HepG2 (cell line): ENCODE measurements around the gene EIF4G2. TPM values are rescaled to one million over a fixed set of nuclear protein-coding genes. Genes with fewer than 3 reads are reported as not detected.

Source experiments
- ARID4A ChIP-seq: sonication (generic); formaldehyde crosslinking; IDR thresholded peaks from 2 replicates; pipeline ENCODE4 v1.5.0; 2020; ENCODE audit warnings: mild to moderate bottlenecking, missing genetic modification reagents, borderline replicate concordance
- BHLHE40 ChIP-seq: IDR thresholded peaks from 2 replicates; pipeline ENCODE4 v1.6.1; 2011; ENCODE audit warnings: low read length, improper control_type of control experiment
- CC2D1A ChIP-seq: sonication (generic); formaldehyde crosslinking; IDR thresholded peaks from 2 replicates; pipeline ENCODE4 v1.8.1; 2023; ENCODE audit warnings: mild to moderate bottlenecking, missing genetic modification reagents
- CENPX ChIP-seq: sonication (generic); formaldehyde crosslinking; IDR thresholded peaks from 2 replicates; pipeline ENCODE4 v1.9.0; 2021; ENCODE audit warnings: mild to moderate bottlenecking, missing genetic modification reagents, moderate library complexity
- GATA4 ChIP-seq: sonication (generic); IDR thresholded peaks from 2 replicates; pipeline ENCODE4 v1.6.1; 2016; ENCODE audit warnings: antibody characterized with exemption, low read depth, borderline replicate concordance
- HDAC1 ChIP-seq: sonication (generic); formaldehyde crosslinking; IDR thresholded peaks from 2 replicates; pipeline ENCODE4 v1.5.1; 2020; ENCODE audit warnings: mild to moderate bottlenecking, missing genetic modification reagents
- IRF9 ChIP-seq: sonication (generic); formaldehyde crosslinking; IDR thresholded peaks from 2 replicates; pipeline ENCODE4 v1.8.0; 2022; ENCODE audit warnings: missing genetic modification reagents, mild to moderate bottlenecking, borderline replicate concordance
- KLF6 ChIP-seq: IDR thresholded peaks from 2 replicates; pipeline ENCODE4 v1.8.0; 2016; ENCODE audit warnings: missing biosample characterization, missing genetic modification reagents
- NR1H2 ChIP-seq: sonication (generic); formaldehyde crosslinking; IDR thresholded peaks from 2 replicates; pipeline ENCODE4 v1.8.1; 2022; ENCODE audit warnings: low read depth, missing genetic modification reagents, borderline replicate concordance
- RAD51 ChIP-seq: fragments of 450-650 bp; IDR thresholded peaks from 2 replicates; pipeline ENCODE4 v1.6.1; 2016; ENCODE audit warnings: borderline replicate concordance
- RFX1 ChIP-seq: fragments of 450-650 bp; IDR thresholded peaks from 2 replicates; pipeline ENCODE4 v1.6.1; 2017
- SIX4 ChIP-seq: sonication (generic); formaldehyde crosslinking; IDR thresholded peaks from 2 replicates; pipeline ENCODE4 v1.4.0; 2020; ENCODE audit warnings: missing genetic modification reagents
- SP5 ChIP-seq: IDR thresholded peaks from 2 replicates; pipeline ENCODE4 v1.6.1; 2016; ENCODE audit warnings: low read depth, borderline replicate concordance
- YEATS2 ChIP-seq: sonication (generic); formaldehyde crosslinking; IDR thresholded peaks from 2 replicates; pipeline ENCODE4 v1.4.0; 2020; ENCODE audit warnings: missing genetic modification reagents, borderline replicate concordance
- ZKSCAN8 ChIP-seq: IDR thresholded peaks from 2 replicates; pipeline ENCODE4 v1.6.1; 2016; ENCODE audit warnings: borderline replicate concordance, missing genetic modification reagents, missing compliant biosample characterization
- ZNF264 ChIP-seq: sonication (generic); formaldehyde crosslinking; IDR thresholded peaks from 2 replicates; pipeline ENCODE4 v1.4.0; 2020; ENCODE audit warnings: missing genetic modification reagents
- ZNF34 ChIP-seq: sonication (generic); formaldehyde crosslinking; IDR thresholded peaks from 2 replicates; pipeline ENCODE4 v1.4.0; 2020; ENCODE audit warnings: mild to moderate bottlenecking, missing genetic modification reagents, borderline replicate concordance
- ZNF687 ChIP-seq: sonication (generic); formaldehyde crosslinking; IDR thresholded peaks from 2 replicates; pipeline ENCODE4 v1.5.1; 2020; ENCODE audit warnings: mild to moderate bottlenecking, missing genetic modification reagents, moderate library complexity
- ZNF713 ChIP-seq: sonication (generic); formaldehyde crosslinking; IDR thresholded peaks from 2 replicates; pipeline ENCODE4 v1.4.0; 2020; ENCODE audit warnings: mild to moderate bottlenecking, missing genetic modification reagents
- polyA plus RNA-seq, 8 experiments: library from polyadenylated mRNA; depleted of rRNA in 3 of 8; stranded (reverse) in 7 of 8; unstranded in 1 of 8; fragments of >200 nt; fragmentation: Illumina TruSeq in 4 of 8; extraction: Trizol in 4 of 8; gene quantifications; 2 replicates each; pipeline versions ENCODE4 v1.2.1 to v1.2.3, GENCODE V29; 2011 to 2016; ENCODE audit warnings: low read depth in 4 of 8, missing spikeins in 1 of 8, mixed read lengths in 1 of 8; ENCODE audit not compliant: insufficient read depth in 1 of 8
- total RNA-seq, 5 experiments: library from RNA; depleted of rRNA; stranded (reverse); fragments of >200 nt; fragmentation: Illumina TruSeq; extraction: Trizol; gene quantifications; 2 replicates each; pipeline ENCODE4 v1.2.3, GENCODE V29; 2016; ENCODE audit warnings: low read depth in 1 of 5

The EIF4G2 gene
- total and polyA plus RNA-seq, 2 of the 13 experiments (the other 11 are each of a cell fraction or from before 2014, with no cell fraction given): 362 to 546 TPM

- TF ChIP-seq ZNF687 (no peak; the same call in none of the 2 replicates), ZKSCAN8 (CRISPR knock-in tag) (no peak), RAD51 (no peak), SIX4 (0 out of 2 replicates have a peak, but pooled peaks have one; percentile 5), SP5 (CRISPR knock-in tag) (no peak), ZNF713 (CRISPR knock-in tag) (no peak), CC2D1A (CRISPR knock-in tag) (no peak), ZNF264 (CRISPR knock-in tag) (no peak), NR1H2 (CRISPR knock-in tag) (no peak), BHLHE40 (0 out of 2 replicates have a peak, but pooled peaks have one; percentile 20), HDAC1 (CRISPR knock-in tag) (peak; percentile 62; the same call in 1 of the 2 replicates), CENPX (CRISPR knock-in tag) (no peak), IRF9 (no peak; the same call in 1 of the 2 replicates), ARID4A (CRISPR knock-in tag) (peak; percentile 3; the same call in 1 of the 2 replicates), RFX1 (no peak), GATA4 (no peak), KLF6 (no peak), YEATS2 (no peak), ZNF34 (CRISPR knock-in tag) (no peak)
Measured at GRCh38 chr11:10809373-10810160, 841 bp upstream of the EIF4G2 start (continued).
